HepG2 (cell line): ENCODE measurements around the gene BLOC1S4. TPM values are rescaled to one million over a fixed set of nuclear protein-coding genes. Genes with fewer than 3 reads are reported as not detected.

Experiments
- AGO2 ChIP-seq: fragments of 200-400 bp; formaldehyde crosslinking; optimal IDR thresholded peaks from 2 replicates; pipeline ENCODE3; 2017; ENCODE audit warnings: mild to moderate bottlenecking, low read depth, low read length, moderate library complexity
- AHR ChIP-seq: IDR thresholded peaks from 2 replicates; pipeline ENCODE4 v1.6.1; 2018; ENCODE audit warnings: missing genetic modification reagents, missing compliant biosample characterization
- CBX5 ChIP-seq: sonication (generic); formaldehyde crosslinking; IDR thresholded peaks from 2 replicates; pipeline ENCODE4 v1.4.0; 2020; ENCODE audit warnings: missing genetic modification reagents, borderline replicate concordance
- DNMT1 ChIP-seq: sonication (generic); formaldehyde crosslinking; IDR thresholded peaks from 2 replicates; pipeline ENCODE4 v1.5.1; 2020; ENCODE audit warnings: mild to moderate bottlenecking, missing genetic modification reagents
- ERF ChIP-seq: IDR thresholded peaks from 2 replicates; pipeline ENCODE4 v1.6.1; 2018; ENCODE audit warnings: missing biosample characterization, missing genetic modification reagents
- FOXO1 ChIP-seq: sonication (generic); formaldehyde crosslinking; IDR thresholded peaks from 2 replicates; pipeline ENCODE4 v1.4.0; 2020; ENCODE audit warnings: missing genetic modification reagents
- GPN1 ChIP-seq: sonication (generic); formaldehyde crosslinking; IDR thresholded peaks from 2 replicates; pipeline ENCODE4 v1.5.1; 2020; ENCODE audit warnings: missing genetic modification reagents, borderline replicate concordance
- KDM4B ChIP-seq: sonication (generic); formaldehyde crosslinking; IDR thresholded peaks from 2 replicates; pipeline ENCODE4 v1.4.0; 2020; ENCODE audit warnings: missing genetic modification reagents
- MBD4 ChIP-seq: IDR thresholded peaks from 2 replicates; pipeline ENCODE4 v1.6.1; 2012; ENCODE audit warnings: low read length, inconsistent platforms, borderline replicate concordance
- MTF1 ChIP-seq: sonication (generic); formaldehyde crosslinking; IDR thresholded peaks from 2 replicates; pipeline ENCODE4 v1.5.0; 2020; ENCODE audit warnings: missing genetic modification reagents
- NR1H2 ChIP-seq: sonication (generic); formaldehyde crosslinking; IDR thresholded peaks from 2 replicates; pipeline ENCODE4 v1.8.1; 2022; ENCODE audit warnings: low read depth, missing genetic modification reagents, borderline replicate concordance
- PITX1 ChIP-seq: sonication (generic); formaldehyde crosslinking; IDR thresholded peaks from 2 replicates; pipeline ENCODE4 v1.5.1; 2020; ENCODE audit warnings: mild to moderate bottlenecking, missing genetic modification reagents
- RFX5 ChIP-seq: IDR thresholded peaks from 2 replicates; pipeline ENCODE4 v1.6.1; 2011; ENCODE audit warnings: low read depth, low read length, improper control_type of control experiment
- RXRB ChIP-seq: IDR thresholded peaks from 2 replicates; pipeline ENCODE4 v1.6.1; 2016; ENCODE audit warnings: borderline replicate concordance, missing genetic modification reagents, missing compliant biosample characterization
- SCMH1 ChIP-seq: sonication (generic); formaldehyde crosslinking; IDR thresholded peaks from 2 replicates; pipeline ENCODE4 v1.9.0; 2021; ENCODE audit warnings: missing genetic modification reagents, mild to moderate bottlenecking, borderline replicate concordance
- SRY ChIP-seq: sonication (generic); formaldehyde crosslinking; IDR thresholded peaks from 2 replicates; pipeline ENCODE4 v1.8.0; 2022; ENCODE audit warnings: mild to moderate bottlenecking, missing genetic modification reagents
- THAP11 ChIP-seq: IDR thresholded peaks from 2 replicates; pipeline ENCODE4 v1.6.1; 2016; ENCODE audit warnings: missing biosample characterization, missing genetic modification reagents
- XRCC5 ChIP-seq: fragments of 200-400 bp; formaldehyde crosslinking; optimal IDR thresholded peaks from 2 replicates; pipeline ENCODE3; 2017; ENCODE audit warnings: mild to moderate bottlenecking, low read length
- ZNF207 ChIP-seq: fragments of 450-650 bp; IDR thresholded peaks from 2 replicates; pipeline ENCODE4 v1.6.1; 2016; ENCODE audit warnings: antibody characterized with exemption, borderline replicate concordance
- ZNF781 ChIP-seq: sonication (generic); formaldehyde crosslinking; IDR thresholded peaks from 2 replicates; pipeline ENCODE4 v1.5.1; 2020; ENCODE audit warnings: borderline replicate concordance, mild to moderate bottlenecking, missing genetic modification reagents; ENCODE audit errors: not compliant biosample characterization
- ZNF816 ChIP-seq: sonication (generic); formaldehyde crosslinking; IDR thresholded peaks from 2 replicates; pipeline ENCODE4 v1.8.0; 2022; ENCODE audit warnings: missing genetic modification reagents, mild to moderate bottlenecking, borderline replicate concordance
- ZSCAN29 ChIP-seq: sonication (generic); formaldehyde crosslinking; conservative IDR thresholded peaks from 2 replicates; pipeline ENCODE4 v1.4.0; 2020; ENCODE audit warnings: mild to moderate bottlenecking, missing genetic modification reagents
- polyA plus RNA-seq, 8 experiments: library from polyadenylated mRNA; depleted of rRNA in 3 of 8; stranded (reverse) in 7 of 8; unstranded in 1 of 8; fragments of >200 nt; fragmentation: Illumina TruSeq in 4 of 8; extraction: Trizol in 4 of 8; gene quantifications; 2 replicates each; pipeline versions ENCODE4 v1.2.1 to v1.2.3, GENCODE V29; 2011 to 2016; ENCODE audit warnings: low read depth in 4 of 8, missing spikeins in 1 of 8, mixed read lengths in 1 of 8; ENCODE audit not compliant: insufficient read depth in 1 of 8
- total RNA-seq, 5 experiments: library from RNA; depleted of rRNA; stranded (reverse); fragments of >200 nt; fragmentation: Illumina TruSeq; extraction: Trizol; gene quantifications; 2 replicates each; pipeline ENCODE4 v1.2.3, GENCODE V29; 2016; ENCODE audit warnings: low read depth in 1 of 5
- TF ChIP-seq, protein P1 (sequence below): sonication (generic); formaldehyde crosslinking; IDR thresholded peaks from 2 replicates; pipeline ENCODE4 v1.5.0; 2020; ENCODE audit warnings: missing genetic modification reagents
- TF ChIP-seq, protein P2 (sequence below): sonication (generic); formaldehyde crosslinking; IDR thresholded peaks from 2 replicates; pipeline ENCODE4 v1.5.0; 2020; ENCODE audit warnings: missing genetic modification reagents, mild to moderate bottlenecking, borderline replicate concordance
- TF ChIP-seq, protein P3 (sequence below): sonication (generic); formaldehyde crosslinking; IDR thresholded peaks from 2 replicates; pipeline ENCODE4 v1.4.0; 2020; ENCODE audit warnings: mild to moderate bottlenecking, missing genetic modification reagents
- TF ChIP-seq, protein P4 (sequence below): IDR thresholded peaks from 2 replicates; pipeline ENCODE4 v1.6.1; 2016; ENCODE audit warnings: missing biosample characterization, missing genetic modification reagents, low read depth

Gene BLOC1S4
- total and polyA plus RNA-seq, 2 of the 13 experiments (the other 11 are each of a cell fraction or from before 2014, with no cell fraction given), result 15.5 to 20.9 TPM

DNA sequence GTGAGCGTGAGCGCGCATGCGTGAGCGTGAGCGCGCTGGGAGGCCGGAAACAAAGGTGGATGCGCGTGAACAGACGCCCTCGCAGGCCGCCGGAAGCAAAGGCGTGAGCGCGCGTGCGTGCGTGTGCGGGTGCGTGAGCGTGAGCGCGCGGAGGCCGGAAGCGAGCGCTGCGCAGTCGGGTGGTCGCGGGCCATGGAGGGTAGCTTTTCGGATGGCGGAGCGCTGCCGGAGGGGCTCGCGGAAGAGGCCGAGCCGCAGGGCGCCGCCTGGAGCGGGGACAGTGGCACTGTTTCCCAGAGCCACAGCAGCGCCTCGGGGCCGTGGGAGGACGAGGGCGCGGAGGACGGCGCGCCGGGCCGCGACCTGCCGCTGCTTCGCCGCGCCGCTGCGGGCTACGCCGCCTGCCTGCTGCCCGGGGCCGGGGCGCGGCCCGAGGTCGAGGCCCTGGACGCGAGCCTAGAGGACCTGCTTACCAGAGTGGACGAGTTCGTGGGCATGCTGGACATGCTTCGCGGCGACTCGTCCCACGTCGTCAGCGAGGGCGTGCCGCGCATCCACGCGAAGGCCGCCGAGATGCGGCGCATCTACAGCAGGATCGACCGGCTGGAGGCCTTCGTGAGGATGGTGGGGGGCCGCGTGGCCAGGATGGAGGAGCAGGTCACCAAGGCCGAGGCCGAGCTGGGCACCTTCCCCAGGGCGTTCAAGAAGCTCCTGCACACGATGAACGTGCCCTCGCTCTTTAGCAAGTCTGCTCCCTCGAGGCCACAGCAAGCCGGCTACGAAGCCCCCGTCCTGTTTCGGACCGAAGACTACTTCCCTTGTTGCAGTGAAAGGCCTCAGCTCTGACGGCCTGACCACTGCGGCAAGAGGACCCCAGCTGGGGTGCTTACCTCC is at the start of gene BLOC1S4 (continued):
- TF ChIP-seq ZNF781, result no peak
- no peak for TF ChIP-seq PITX1 (CRISPR knock-in tag)
- TF ChIP-seq ERF (CRISPR knock-in tag), result peak; percentile 76
- TF ChIP-seq, protein P1, sequence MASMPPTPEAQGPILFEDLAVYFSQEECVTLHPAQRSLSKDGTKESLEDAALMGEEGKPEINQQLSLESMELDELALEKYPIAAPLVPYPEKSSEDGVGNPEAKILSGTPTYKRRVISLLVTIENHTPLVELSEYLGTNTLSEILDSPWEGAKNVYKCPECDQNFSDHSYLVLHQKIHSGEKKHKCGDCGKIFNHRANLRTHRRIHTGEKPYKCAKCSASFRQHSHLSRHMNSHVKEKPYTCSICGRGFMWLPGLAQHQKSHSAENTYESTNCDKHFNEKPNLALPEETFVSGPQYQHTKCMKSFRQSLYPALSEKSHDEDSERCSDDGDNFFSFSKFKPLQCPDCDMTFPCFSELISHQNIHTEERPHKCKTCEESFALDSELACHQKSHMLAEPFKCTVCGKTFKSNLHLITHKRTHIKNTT (CRISPR knock-in tag), result no peak
- TF ChIP-seq, protein P2, sequence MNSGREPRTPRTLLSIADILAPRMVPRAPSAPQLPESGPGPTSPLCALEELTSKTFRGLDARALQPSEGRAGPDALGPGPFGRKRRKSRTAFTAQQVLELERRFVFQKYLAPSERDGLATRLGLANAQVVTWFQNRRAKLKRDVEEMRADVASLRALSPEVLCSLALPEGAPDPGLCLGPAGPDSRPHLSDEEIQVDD (CRISPR knock-in tag), result 0 out of 2 replicates have a peak, but pooled peaks have one; percentile 22
- TF ChIP-seq ZSCAN29 (CRISPR knock-in tag), result 0 out of 2 replicates have a peak, but pooled peaks have one; percentile 28
- peak; percentile 73; the same call in 1 of the 2 replicates for TF ChIP-seq GPN1 (CRISPR knock-in tag)
- TF ChIP-seq, protein P3, sequence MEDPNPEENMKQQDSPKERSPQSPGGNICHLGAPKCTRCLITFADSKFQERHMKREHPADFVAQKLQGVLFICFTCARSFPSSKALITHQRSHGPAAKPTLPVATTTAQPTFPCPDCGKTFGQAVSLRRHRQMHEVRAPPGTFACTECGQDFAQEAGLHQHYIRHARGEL (CRISPR knock-in tag), result no peak
- TF ChIP-seq, protein P4, sequence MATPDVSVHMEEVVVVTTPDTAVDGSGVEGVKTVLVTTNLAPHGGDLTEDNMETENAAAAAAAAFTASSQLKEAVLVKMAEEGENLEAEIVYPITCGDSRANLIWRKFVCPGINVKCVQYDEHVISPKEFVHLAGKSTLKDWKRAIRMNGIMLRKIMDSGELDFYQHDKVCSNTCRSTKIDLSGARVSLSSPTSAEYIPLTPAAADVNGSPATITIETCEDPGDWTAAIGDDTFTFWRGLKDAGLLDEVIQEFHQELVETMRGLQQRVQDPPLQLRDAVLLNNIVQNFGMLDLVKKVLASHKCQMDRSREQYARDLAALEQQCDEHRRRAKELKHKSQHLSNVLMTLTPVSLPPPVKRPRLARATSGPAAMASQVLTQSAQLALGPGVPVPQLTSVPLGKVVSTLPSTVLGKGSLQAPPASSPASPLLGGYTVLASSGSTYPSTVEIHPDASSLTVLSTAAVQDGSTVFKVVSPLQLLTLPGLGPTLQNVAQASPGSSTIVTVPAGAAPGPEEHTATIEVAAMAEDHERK (CRISPR knock-in tag), result peak; percentile 91
- no peak for TF ChIP-seq RFX5
- 0 out of 2 replicates have a peak, but pooled peaks have one; percentile 12 for TF ChIP-seq KDM4B
- TF ChIP-seq FOXO1 (CRISPR knock-in tag), result no peak; the same call in 1 of the 2 replicates
- TF ChIP-seq XRCC5, result peak; percentile 46
- TF ChIP-seq NR1H2, result no peak; the same call in 1 of the 2 replicates
- 0 out of 2 replicates have a peak, but pooled peaks have one; percentile 37 for TF ChIP-seq AHR
- TF ChIP-seq SRY, result peak; percentile 97
- 0 out of 2 replicates have a peak, but pooled peaks have one; percentile 1 for TF ChIP-seq RXRB
- TF ChIP-seq SCMH1 (CRISPR knock-in tag), result no peak
- peak; percentile 46; the same call in 1 of the 2 replicates for TF ChIP-seq DNMT1 (CRISPR knock-in tag)
- TF ChIP-seq THAP11, result peak; percentile 87
- TF ChIP-seq ZNF207, result no peak
- no peak for TF ChIP-seq MBD4
- no peak; the same call in 1 of the 2 replicates for TF ChIP-seq ZNF816
- TF ChIP-seq CBX5, result peak; percentile 41; the same call in 1 of the 2 replicates
- 0 out of 2 replicates have a peak, but pooled peaks have one; percentile 14 for TF ChIP-seq MTF1 (CRISPR knock-in tag)
- peak; percentile 84 for TF ChIP-seq AGO2
